ENCODE measurements around the gene TEKT3. TPM values are rescaled to one million over a fixed set of nuclear protein-coding genes. Genes with fewer than 3 reads are reported as not detected.

The TEKT3 gene
- polyA plus RNA-seq, 1 of the 3 experiments (the other 2 are of a cell fraction) = 0.62 TPM

GRCh38 chr17:15354256-15354655 is 12.9 kb upstream of the TEKT3 start:
- Histone ChIP-seq H3K4me1 (ENCODE audit: control insufficient read depth in 1 of 2, insufficient read depth in 2 of 2, low read depth in 1 of 2, low read length in 1 of 2) (peaks cover 5 to 11% of the 10 kb centered on the region in 2 experiments; a peak in 3 of 4 replicates), H3K4me3 (ENCODE audit: low read depth in 2 of 2, low read length in 1 of 2) (no peak overlapping the region), H3K27me3 (ENCODE audit: insufficient read depth) (no peaks in the 10 kb centered on the region), H2AFZ (ENCODE audit: low read depth) (no peak overlapping the region), H4K20me1 (ENCODE audit: insufficient read depth) (no peaks in the 10 kb centered on the region), H3F3A (replicated peaks; ENCODE audit: insufficient read depth) (no peaks in the 10 kb centered on the region), H3K79me2 (ENCODE audit: insufficient read depth) (no peaks in the 10 kb centered on the region), H3K9me2 (no peaks in the 10 kb centered on the region), H3K9me3 (no peaks in the 10 kb centered on the region), H3K9ac (no peak overlapping the region), H3K27ac (ENCODE audit: low read depth in 2 of 2, low read length in 1 of 2) (no peak overlapping the region), H3K36me3 (replicated peaks in 1 of 2; ENCODE audit: control insufficient read depth in 1 of 2, insufficient read depth in 2 of 2, low read length in 1 of 2) (no peaks in the 10 kb centered on the region), H3K4me2 (no peak overlapping the region)
- DNase-seq = no peak
- POLR2A ChIA-PET = no interaction called here
- CTCF ChIA-PET = interaction anchor here (1.2 kb wide), 1 partner anchor 149 kb away, joined by 5 read pairs; no protein-coding TSS in a partner anchor
- TF ChIP-seq, protein P1, sequence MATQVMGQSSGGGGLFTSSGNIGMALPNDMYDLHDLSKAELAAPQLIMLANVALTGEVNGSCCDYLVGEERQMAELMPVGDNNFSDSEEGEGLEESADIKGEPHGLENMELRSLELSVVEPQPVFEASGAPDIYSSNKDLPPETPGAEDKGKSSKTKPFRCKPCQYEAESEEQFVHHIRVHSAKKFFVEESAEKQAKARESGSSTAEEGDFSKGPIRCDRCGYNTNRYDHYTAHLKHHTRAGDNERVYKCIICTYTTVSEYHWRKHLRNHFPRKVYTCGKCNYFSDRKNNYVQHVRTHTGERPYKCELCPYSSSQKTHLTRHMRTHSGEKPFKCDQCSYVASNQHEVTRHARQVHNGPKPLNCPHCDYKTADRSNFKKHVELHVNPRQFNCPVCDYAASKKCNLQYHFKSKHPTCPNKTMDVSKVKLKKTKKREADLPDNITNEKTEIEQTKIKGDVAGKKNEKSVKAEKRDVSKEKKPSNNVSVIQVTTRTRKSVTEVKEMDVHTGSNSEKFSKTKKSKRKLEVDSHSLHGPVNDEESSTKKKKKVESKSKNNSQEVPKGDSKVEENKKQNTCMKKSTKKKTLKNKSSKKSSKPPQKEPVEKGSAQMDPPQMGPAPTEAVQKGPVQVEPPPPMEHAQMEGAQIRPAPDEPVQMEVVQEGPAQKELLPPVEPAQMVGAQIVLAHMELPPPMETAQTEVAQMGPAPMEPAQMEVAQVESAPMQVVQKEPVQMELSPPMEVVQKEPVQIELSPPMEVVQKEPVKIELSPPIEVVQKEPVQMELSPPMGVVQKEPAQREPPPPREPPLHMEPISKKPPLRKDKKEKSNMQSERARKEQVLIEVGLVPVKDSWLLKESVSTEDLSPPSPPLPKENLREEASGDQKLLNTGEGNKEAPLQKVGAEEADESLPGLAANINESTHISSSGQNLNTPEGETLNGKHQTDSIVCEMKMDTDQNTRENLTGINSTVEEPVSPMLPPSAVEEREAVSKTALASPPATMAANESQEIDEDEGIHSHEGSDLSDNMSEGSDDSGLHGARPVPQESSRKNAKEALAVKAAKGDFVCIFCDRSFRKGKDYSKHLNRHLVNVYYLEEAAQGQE (IDR thresholded peaks at IDR 0.05; ENCODE audit: low read depth, low read length) = no peak
- WGBS (ENCODE audit: low lambda C conversion rate) = 79% methylated on average over 3 of the region's 3 CpGs

DNA sequence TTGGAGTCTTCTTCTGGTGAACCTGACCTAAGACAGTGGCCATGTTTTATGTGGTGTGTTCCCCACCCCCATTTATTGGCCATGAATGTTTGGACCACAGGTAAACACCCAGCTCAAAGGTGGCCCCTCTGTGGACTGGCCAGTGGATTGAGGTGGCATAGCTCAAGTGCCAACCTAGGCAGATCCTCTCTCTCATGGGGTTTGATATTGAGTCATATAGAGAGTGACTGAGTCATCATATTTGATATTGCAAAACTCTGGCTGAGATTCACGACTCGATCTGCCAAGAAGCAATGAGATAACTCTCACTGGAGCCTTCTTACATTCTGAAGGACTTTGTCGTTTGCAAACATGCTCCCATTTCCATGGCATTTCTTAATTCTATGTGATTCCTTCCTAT is 10.5 kb upstream of the TEKT3 start:
- Histone ChIP-seq H3K27ac (ENCODE audit: low read depth in 2 of 2, low read length in 1 of 2) (peak overlapping the region in 1 of 2 experiments; percentile 70; a peak in 2 of 4 replicates), H2AFZ (ENCODE audit: low read depth) (no peak overlapping the region), H3K9ac (no peak overlapping the region), H3K4me2 (0 out of 2 replicates have a peak overlapping the region, but pooled peaks have one; percentile 65), H3K36me3 (replicated peaks in 1 of 2; ENCODE audit: control insufficient read depth in 1 of 2, insufficient read depth in 2 of 2, low read length in 1 of 2) (no peaks in the 10 kb centered on the region), H3K9me3 (no peaks in the 10 kb centered on the region), H4K20me1 (ENCODE audit: insufficient read depth) (no peaks in the 10 kb centered on the region), H3K4me3 (ENCODE audit: low read depth in 2 of 2, low read length in 1 of 2) (no peak overlapping the region), H3K27me3 (ENCODE audit: insufficient read depth) (no peaks in the 10 kb centered on the region), H3K4me1 (ENCODE audit: control insufficient read depth in 1 of 2, insufficient read depth in 2 of 2, low read depth in 1 of 2, low read length in 1 of 2) (peaks cover 5 to 11% of the 10 kb centered on the region in 2 experiments; a peak in 3 of 4 replicates), H3K9me2 (no peaks in the 10 kb centered on the region), H3F3A (replicated peaks; ENCODE audit: insufficient read depth) (no peaks in the 10 kb centered on the region), H3K79me2 (ENCODE audit: insufficient read depth) (no peaks in the 10 kb centered on the region)
- ChIA-PET POLR2A (no interaction called here), CTCF (interaction anchor here (1.2 to 1.4 kb wide), 2 partner anchors 91 to 151 kb away, joined by 4 to 5 read pairs; no protein-coding TSS in a partner anchor)
- DNase-seq = no peak
- WGBS (ENCODE audit: low lambda C conversion rate) = 12% methylated on average over 3 of the region's 3 CpGs
- no peak for TF ChIP-seq CHD2 (IDR thresholded peaks at IDR 0.05; ENCODE audit: low read length, partially characterized antibody)
- no peak for TF ChIP-seq GABPA (IDR thresholded peaks at IDR 0.05; ENCODE audit: low read depth)
- TF ChIP-seq PBX3 (IDR thresholded peaks at IDR 0.05) = peak; percentile 7; the same call in 1 of the 2 replicates
- no peak for TF ChIP-seq GATA2 (CRISPR knock-in tag; IDR thresholded peaks at IDR 0.05)
- no peak for TF ChIP-seq ELF1 (IDR thresholded peaks at IDR 0.05)
- TF ChIP-seq, protein P2, sequence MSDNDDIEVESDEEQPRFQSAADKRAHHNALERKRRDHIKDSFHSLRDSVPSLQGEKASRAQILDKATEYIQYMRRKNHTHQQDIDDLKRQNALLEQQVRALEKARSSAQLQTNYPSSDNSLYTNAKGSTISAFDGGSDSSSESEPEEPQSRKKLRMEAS (IDR thresholded peaks at IDR 0.05; ENCODE audit: low read depth) = no peak
- no peak for TF ChIP-seq RCOR1 (IDR thresholded peaks at IDR 0.05; ENCODE audit: low read length)
- TF ChIP-seq RAD21 (IDR thresholded peaks at IDR 0.05; ENCODE audit: low read length) = no peak
- no peak for TF ChIP-seq RXRA (IDR thresholded peaks at IDR 0.05; ENCODE audit: borderline replicate concordance, low read depth)
- no peak for TF ChIP-seq TAF1 (IDR thresholded peaks at IDR 0.05; ENCODE audit: borderline replicate concordance, low read depth, low read length)
- no peak for TF ChIP-seq MEF2A (IDR thresholded peaks at IDR 0.05; ENCODE audit: borderline replicate concordance, low read depth)
- TF ChIP-seq FOXM1 (IDR thresholded peaks at IDR 0.05; ENCODE audit: low read depth) = no peak
- TF ChIP-seq, protein P3, sequence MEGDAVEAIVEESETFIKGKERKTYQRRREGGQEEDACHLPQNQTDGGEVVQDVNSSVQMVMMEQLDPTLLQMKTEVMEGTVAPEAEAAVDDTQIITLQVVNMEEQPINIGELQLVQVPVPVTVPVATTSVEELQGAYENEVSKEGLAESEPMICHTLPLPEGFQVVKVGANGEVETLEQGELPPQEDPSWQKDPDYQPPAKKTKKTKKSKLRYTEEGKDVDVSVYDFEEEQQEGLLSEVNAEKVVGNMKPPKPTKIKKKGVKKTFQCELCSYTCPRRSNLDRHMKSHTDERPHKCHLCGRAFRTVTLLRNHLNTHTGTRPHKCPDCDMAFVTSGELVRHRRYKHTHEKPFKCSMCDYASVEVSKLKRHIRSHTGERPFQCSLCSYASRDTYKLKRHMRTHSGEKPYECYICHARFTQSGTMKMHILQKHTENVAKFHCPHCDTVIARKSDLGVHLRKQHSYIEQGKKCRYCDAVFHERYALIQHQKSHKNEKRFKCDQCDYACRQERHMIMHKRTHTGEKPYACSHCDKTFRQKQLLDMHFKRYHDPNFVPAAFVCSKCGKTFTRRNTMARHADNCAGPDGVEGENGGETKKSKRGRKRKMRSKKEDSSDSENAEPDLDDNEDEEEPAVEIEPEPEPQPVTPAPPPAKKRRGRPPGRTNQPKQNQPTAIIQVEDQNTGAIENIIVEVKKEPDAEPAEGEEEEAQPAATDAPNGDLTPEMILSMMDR (IDR thresholded peaks at IDR 0.05) = no peak
- peak; percentile 77 for TF ChIP-seq NFIC (IDR thresholded peaks at IDR 0.05; ENCODE audit: borderline replicate concordance)
- TF ChIP-seq JUND (IDR thresholded peaks at IDR 0.05) = peak; percentile 65
- TF ChIP-seq NRF1 (IDR thresholded peaks at IDR 0.05; ENCODE audit: low read depth, low read length) = no peak
- no peak for TF ChIP-seq FOXJ3 (CRISPR knock-in tag; IDR thresholded peaks at IDR 0.05)
- TF ChIP-seq, protein P4, sequence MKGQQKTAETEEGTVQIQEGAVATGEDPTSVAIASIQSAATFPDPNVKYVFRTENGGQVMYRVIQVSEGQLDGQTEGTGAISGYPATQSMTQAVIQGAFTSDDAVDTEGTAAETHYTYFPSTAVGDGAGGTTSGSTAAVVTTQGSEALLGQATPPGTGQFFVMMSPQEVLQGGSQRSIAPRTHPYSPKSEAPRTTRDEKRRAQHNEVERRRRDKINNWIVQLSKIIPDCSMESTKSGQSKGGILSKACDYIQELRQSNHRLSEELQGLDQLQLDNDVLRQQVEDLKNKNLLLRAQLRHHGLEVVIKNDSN (IDR thresholded peaks at IDR 0.05; ENCODE audit: borderline replicate concordance, low read depth) = no peak
- no peak for TF ChIP-seq IRF3 (IDR thresholded peaks at IDR 0.05; ENCODE audit: low read depth, low read length)
- no peak for TF ChIP-seq SMC3 (IDR thresholded peaks at IDR 0.05; ENCODE audit: low read depth, low read length)

All from SK-N-SH (cell line).